GM21367 (cell line): ENCODE data around the gene OR14A16.

Experiments used
- ATAC-seq: cut with Tn5 transposase; IDR thresholded peaks from one replicate; pipeline ENCODE4 v1.9.1; 2021; ENCODE audit not compliant: unreplicated experiment

OR14A16 gene

GRCh38 chr1:247824023-247824422 lies at the start of gene OR14A16:
TSS of gene OR14A16 (minus strand) at chr1:247824119. CDS start at chr1:247815729, 8,390 bp downstream.
- ATAC-seq = no peak

- ATAC-seq = no peak
Observed at GRCh38 chr1:247865416-247865815, 41.5 kb upstream of the OR14A16 start.

- no peak for ATAC-seq
Observed at GRCh38 chr1:247864644-247865043, 40.7 kb upstream of the OR14A16 start.

- ATAC-seq = no peak
Observed at GRCh38 chr1:247862756-247863155, 38.8 kb upstream of the OR14A16 start.

- ATAC-seq = no peak
Observed at GRCh38 chr1:247857985-247858619, 34.2 kb upstream of the OR14A16 start.

GRCh38 chr1:247857069-247857984 lies 33.4 kb upstream of the OR14A16 start, which contains the start of gene TRIM58:
TSS of gene TRIM58 (plus strand) at chr1:247857187. CDS start at chr1:247857247, 60 bp downstream.
- ATAC-seq = peak; percentile 89

GRCh38 chr1:247855911-247856310 lies 32.0 kb upstream of the OR14A16 start:
- no peak for ATAC-seq

GRCh38 chr1:247854899-247855545 lies 31.1 kb upstream of the OR14A16 start:
- ATAC-seq = no peak

GRCh38 chr1:247849616-247850015 lies 25.7 kb upstream of the OR14A16 start:
- ATAC-seq = no peak

GRCh38 chr1:247848346-247848745 lies 24.4 kb upstream of the OR14A16 start:
- no peak for ATAC-seq

- ATAC-seq = no peak
Observed at GRCh38 chr1:247845693-247846017, 21.7 kb upstream of the OR14A16 start.

GRCh38 chr1:247845011-247845692 lies 21.2 kb upstream of the OR14A16 start:
- no peak for ATAC-seq

- no peak for ATAC-seq
Observed at GRCh38 chr1:247843411-247843810, 19.5 kb upstream of the OR14A16 start.

GRCh38 chr1:247841796-247842195 lies 17.9 kb upstream of the OR14A16 start, which contains the start of gene OR11L1:
TSS of gene OR11L1 (minus strand) at chr1:247841896. CDS start at chr1:247841896, 0 bp downstream.
- no peak for ATAC-seq

GRCh38 chr1:247840818-247841217 lies 16.9 kb upstream of the OR14A16 start:
- no peak for ATAC-seq

- no peak for ATAC-seq
Observed at GRCh38 chr1:247833601-247834000, 9.7 kb upstream of the OR14A16 start.

- ATAC-seq = no peak
Observed at GRCh38 chr1:247829656-247830055, 5.7 kb upstream of the OR14A16 start.

GRCh38 chr1:247825362-247825761 lies 1.4 kb upstream of the OR14A16 start:
- no peak for ATAC-seq

- ATAC-seq = no peak
Observed at GRCh38 chr1:247822060-247822459, 1.9 kb downstream of the OR14A16 start.

- ATAC-seq = no peak
Observed at GRCh38 chr1:247812637-247813036, 11.3 kb downstream of the OR14A16 start.

GRCh38 chr1:247797518-247797917 lies 26.4 kb downstream of the OR14A16 start:
- no peak for ATAC-seq
